ENCODE measurements around the gene PLB1. TPM values are rescaled to one million over a fixed set of nuclear protein-coding genes. Genes with fewer than 3 reads are reported as not detected.

PLB1 gene
- total RNA-seq, 1 donor from 2014 or later, result 1.8 TPM

- ATAC-seq (ENCODE audit: poor library complexity), result no peak
- intact Hi-C loops (cut with DNase I), result loop anchor here (10.0 kb wide), 1 partner anchor 126 kb away; the partner anchor contains the start of gene PPP1CB
Measured at GRCh38 chr2:28628506-28628905, 132.6 kb downstream of the PLB1 start.

GRCh38 chr2:28628987-28629386 lies 133.1 kb downstream of the PLB1 start:
- intact Hi-C loops (cut with DNase I), result loop anchor here (10.0 kb wide), 1 partner anchor 126 kb away; the partner anchor contains the start of gene PPP1CB
- DNase-seq (peak; percentile 75), ATAC-seq (ENCODE audit: poor library complexity) (peak; percentile 45)

More at GRCh38 chr2:28628506-28628905, 132.6 kb downstream of the PLB1 start:
- DNase-seq, result no peak

GRCh38 chr2:28629910-28630309 lies 134.1 kb downstream of the PLB1 start:
- intact Hi-C loops (cut with DNase I), result loop anchor here (10.0 kb wide), 1 partner anchor 125 kb away; the partner anchor contains the start of gene PPP1CB
- ATAC-seq (ENCODE audit: poor library complexity), result no peak
- no peak for DNase-seq

- ATAC-seq (ENCODE audit: poor library complexity) (no peak), DNase-seq (no peak)
- intact Hi-C loops (cut with DNase I), result no loop called here
Measured at GRCh38 chr2:28630341-28630740, 134.5 kb downstream of the PLB1 start.

- no peak for DNase-seq
- ATAC-seq (ENCODE audit: poor library complexity), result no peak
- intact Hi-C loops (cut with DNase I), result no loop called here
Measured at GRCh38 chr2:28631514-28632206, 135.8 kb downstream of the PLB1 start.

GRCh38 chr2:28632791-28633190 lies 136.9 kb downstream of the PLB1 start:
- intact Hi-C loops (cut with DNase I), result no loop called here
- ATAC-seq (ENCODE audit: poor library complexity) (no peak), DNase-seq (no peak)

GRCh38 chr2:28633204-28633603 lies 137.3 kb downstream of the PLB1 start:
- ATAC-seq (ENCODE audit: poor library complexity) (no peak), DNase-seq (no peak)
- intact Hi-C loops (cut with DNase I), result no loop called here

GRCh38 chr2:28633746-28634145 lies 137.9 kb downstream of the PLB1 start:
- ATAC-seq (ENCODE audit: poor library complexity) (no peak), DNase-seq (no peak)
- intact Hi-C loops (cut with DNase I), result no loop called here

GRCh38 chr2:28635191-28635611 lies 139.3 kb downstream of the PLB1 start:
- intact Hi-C loops (cut with DNase I), result no loop called here
- ATAC-seq (ENCODE audit: poor library complexity), result peak; percentile 77
- no peak for DNase-seq

- DNase-seq, result no peak
- intact Hi-C loops (cut with DNase I), result no loop called here
- ATAC-seq (ENCODE audit: poor library complexity), result no peak
Measured at GRCh38 chr2:28636491-28636890, 140.6 kb downstream of the PLB1 start.

- DNase-seq (no peak), ATAC-seq (ENCODE audit: poor library complexity) (peak; percentile 51)
- intact Hi-C loops (cut with DNase I), result no loop called here
Measured at GRCh38 chr2:28637066-28638047, 141.5 kb downstream of the PLB1 start.

- intact Hi-C loops (cut with DNase I), result no loop called here
- ATAC-seq (ENCODE audit: poor library complexity), result no peak
- DNase-seq, result no peak
Measured at GRCh38 chr2:28638102-28638501, 142.2 kb downstream of the PLB1 start.

GRCh38 chr2:28639092-28639691 lies 143.3 kb downstream of the PLB1 start:
- ATAC-seq (ENCODE audit: poor library complexity), result no peak
- no peak for DNase-seq

GRCh38 chr2:28639836-28640235 lies 144.0 kb downstream of the PLB1 start:
- ATAC-seq (ENCODE audit: poor library complexity) (no peak), DNase-seq (no peak)
- intact Hi-C loops (cut with DNase I), result no loop called here

More at GRCh38 chr2:28639092-28639691, 143.3 kb downstream of the PLB1 start:
- intact Hi-C loops (cut with DNase I), result no loop called here

- intact Hi-C loops (cut with DNase I), result no loop called here
- ATAC-seq (ENCODE audit: poor library complexity), result no peak
- DNase-seq, result no peak
Measured at GRCh38 chr2:28640260-28640907, 144.5 kb downstream of the PLB1 start.

- DNase-seq (no peak), ATAC-seq (ENCODE audit: poor library complexity) (no peak)
- intact Hi-C loops (cut with DNase I), result no loop called here
Measured at GRCh38 chr2:28640908-28641300, 145.0 kb downstream of the PLB1 start.

- intact Hi-C loops (cut with DNase I), result no loop called here
- DNase-seq, result no peak
- no peak for ATAC-seq (ENCODE audit: poor library complexity)
Measured at GRCh38 chr2:28642796-28643195, 146.9 kb downstream of the PLB1 start.

GRCh38 chr2:28643327-28643726 lies 147.5 kb downstream of the PLB1 start:
- DNase-seq (no peak), ATAC-seq (ENCODE audit: poor library complexity) (no peak)
- intact Hi-C loops (cut with DNase I), result no loop called here

GRCh38 chr2:28643911-28644334 lies 148.1 kb downstream of the PLB1 start:
- no peak for ATAC-seq (ENCODE audit: poor library complexity)
- DNase-seq, result no peak
- intact Hi-C loops (cut with DNase I), result no loop called here
